H9 (cell line): Measurements from ENCODE around the gene RALGAPA1. TPM values are rescaled to one million over a fixed set of nuclear protein-coding genes. Genes with fewer than 3 reads are reported as not detected.

Experiments used
- DNase-seq: peaks from one replicate; pipeline ENCODE4 v3.0.0-alpha.2; 2017
- H2AFZ ChIP-seq: one replicate; pipeline ENCODE4 v1.6.1; 2013; ENCODE audit warnings: mild to moderate bottlenecking, low read length, control low read depth, moderate library complexity
- H2AK5ac ChIP-seq: 2 replicates; pipeline ENCODE4 v1.6.1; 2013; ENCODE audit warnings: low read length, control low read depth, mixed read lengths; ENCODE audit not compliant: insufficient read length
- H2BK120ac ChIP-seq: one replicate; pipeline ENCODE4 v1.6.1; 2013; ENCODE audit warnings: low read depth, mild to moderate bottlenecking, low read length, control low read depth, inconsistent platforms; ENCODE audit not compliant: poor library complexity, severe bottlenecking
- H2BK12ac ChIP-seq: 2 replicates; pipeline ENCODE4 v1.6.1; 2013; ENCODE audit warnings: low read length, control low read depth, mixed read lengths, low read depth; ENCODE audit not compliant: insufficient read length
- H2BK15ac ChIP-seq: 2 replicates; pipeline ENCODE4 v1.6.1; 2013; ENCODE audit warnings: low read depth, low read length, control low read depth
- H2BK20ac ChIP-seq: one replicate; pipeline ENCODE4 v1.6.1; 2013; ENCODE audit warnings: low read depth, mild to moderate bottlenecking, low read length, control low read depth, inconsistent platforms; ENCODE audit not compliant: poor library complexity, severe bottlenecking
- H2BK5ac ChIP-seq: 2 replicates; pipeline ENCODE4 v1.6.1; 2013; ENCODE audit warnings: low read length, control low read depth, mixed read lengths; ENCODE audit not compliant: insufficient read length
- H3K14ac ChIP-seq: 2 replicates; pipeline ENCODE4 v1.6.1; 2013; ENCODE audit warnings: low read length, control low read depth; ENCODE audit not compliant: insufficient read depth
- H3K18ac ChIP-seq: 2 replicates; pipeline ENCODE4 v1.6.1; 2013; ENCODE audit warnings: low read depth, mild to moderate bottlenecking, mixed read lengths, low read length, control low read depth; ENCODE audit not compliant: insufficient read length
- H3K23ac ChIP-seq: 2 replicates; pipeline ENCODE4 v1.6.1; 2013; ENCODE audit warnings: low read length, control low read depth, mixed read lengths, low read depth; ENCODE audit not compliant: insufficient read length
- H3K23me2 ChIP-seq: 2 replicates; pipeline ENCODE4 v1.6.1; 2013; ENCODE audit warnings: low read depth, mild to moderate bottlenecking, mixed read lengths, low read length, control low read depth; ENCODE audit not compliant: insufficient read length, poor library complexity, severe bottlenecking
- H3K27ac ChIP-seq: 2 replicates; pipeline ENCODE4 v1.5.1; 2013; ENCODE audit warnings: low read length, control low read depth, mixed read lengths, low read depth; ENCODE audit not compliant: insufficient read length
- H3K27me3 ChIP-seq: 2 replicates; pipeline ENCODE4 v1.6.1; 2013; ENCODE audit warnings: low read length, control low read depth, inconsistent platforms; ENCODE audit not compliant: insufficient read depth
- H3K4ac ChIP-seq: 2 replicates; pipeline ENCODE4 v1.6.1; 2013; ENCODE audit warnings: low read depth, mild to moderate bottlenecking, control low read depth, inconsistent platforms, low read length, moderate library complexity
- H3K4me1 ChIP-seq: 2 replicates; pipeline ENCODE4 v1.6.1; 2013; ENCODE audit warnings: low read length, control low read depth, inconsistent platforms; ENCODE audit not compliant: insufficient read depth
- H3K4me2 ChIP-seq: 2 replicates; pipeline ENCODE4 v1.6.1; 2013; ENCODE audit warnings: low read length, control low read depth, mixed read lengths; ENCODE audit not compliant: insufficient read length, insufficient read depth
- H3K56ac ChIP-seq: 2 replicates; pipeline ENCODE4 v1.6.1; 2013; ENCODE audit warnings: low read depth, mild to moderate bottlenecking, mixed read lengths, low read length, control low read depth; ENCODE audit not compliant: insufficient read length
- H3K79me1 ChIP-seq: 2 replicates; pipeline ENCODE4 v1.6.1; 2013; ENCODE audit warnings: low read depth, mild to moderate bottlenecking, moderate library complexity, low read length, control low read depth, inconsistent platforms; ENCODE audit not compliant: insufficient read depth, poor library complexity, severe bottlenecking
- H3K79me2 ChIP-seq: 2 replicates; pipeline ENCODE4 v1.6.1; 2013; ENCODE audit warnings: low read length, control low read depth, inconsistent platforms; ENCODE audit not compliant: insufficient read depth
- H3K9ac ChIP-seq: 2 replicates; pipeline ENCODE4 v1.6.1; 2013; ENCODE audit warnings: low read length, control low read depth, mixed read lengths; ENCODE audit not compliant: insufficient read length; ENCODE audit errors: extremely low read depth
- H3K9me3 ChIP-seq: one replicate; pipeline ENCODE4 v1.6.1; 2013; ENCODE audit warnings: low read depth, low read length, inconsistent platforms; ENCODE audit not compliant: control insufficient read depth
- H3T11ph ChIP-seq: one replicate; pipeline ENCODE4 v1.6.1; 2013; ENCODE audit warnings: mild to moderate bottlenecking, low read length, control low read depth, inconsistent platforms
- H4K20me1 ChIP-seq: one replicate; pipeline ENCODE4 v1.6.1; 2013; ENCODE audit not compliant: control insufficient read depth, insufficient read length, insufficient read depth
- H4K5ac ChIP-seq: 2 replicates; pipeline ENCODE4 v1.6.1; 2013; ENCODE audit warnings: low read depth, mild to moderate bottlenecking, mixed read lengths, low read length, control low read depth; ENCODE audit not compliant: insufficient read length
- H4K8ac ChIP-seq: replicated peaks from 2 replicates; pipeline ENCODE4 v1.6.1; 2013; ENCODE audit warnings: low read length, control low read depth, mixed read lengths, low read depth; ENCODE audit not compliant: insufficient read length
- H4K91ac ChIP-seq: 2 replicates; pipeline ENCODE4 v1.6.1; 2013; ENCODE audit warnings: low read depth, mild to moderate bottlenecking, moderate library complexity, mixed read lengths, low read length, control low read depth; ENCODE audit not compliant: insufficient read length
- H3K27ac Mint-ChIP-seq, 3 experiments: 2 replicates in 2 of 3; 3 replicates in 1 of 3; pipeline ENCODE4 v1.8.0; 2020 to 2021; ENCODE audit warnings: mixed read lengths in 3 of 3, mild to moderate bottlenecking in 1 of 3, moderate library complexity in 1 of 3
- H3K27me3 Mint-ChIP-seq: 2 replicates; pipeline ENCODE4 v1.8.0; 2021; ENCODE audit warnings: low read depth, mild to moderate bottlenecking, moderate library complexity, mixed read lengths
- H3K36me3 Mint-ChIP-seq, 3 experiments: 2 replicates in 2 of 3; 3 replicates in 1 of 3; pipeline ENCODE4 v1.8.0; 2020 to 2021; ENCODE audit warnings: low read depth in 3 of 3, mixed read lengths in 3 of 3; ENCODE audit not compliant: insufficient read depth in 1 of 3
- H3K4me1 Mint-ChIP-seq, 2 experiments: 2 replicates each; pipeline ENCODE4 v1.8.0; 2020; ENCODE audit warnings: mixed read lengths in 2 of 2
- H3K4me3 Mint-ChIP-seq, 2 experiments: 2 replicates in 1 of 2; 3 replicates in 1 of 2; pipeline ENCODE4 v1.8.0; 2020 to 2021; ENCODE audit warnings: mild to moderate bottlenecking in 2 of 2, mixed read lengths in 2 of 2, moderate library complexity in 1 of 2
- H3K9me3 Mint-ChIP-seq, 2 experiments: 2 replicates in 1 of 2; 3 replicates in 1 of 2; pipeline ENCODE4 v1.8.0; 2020; ENCODE audit warnings: mild to moderate bottlenecking in 2 of 2, mixed read lengths in 2 of 2, moderate library complexity in 1 of 2
- WGBS: extraction: QIAGEN DNeasy Blood & Tissue Kit; methylation state at CpG from one replicate; pipeline ENCODE4 v1.1.7; 2013; ENCODE audit warnings: missing lambda C conversion rate, low lambda C conversion rate, mixed read lengths; ENCODE audit not compliant: insufficient read length; ENCODE audit errors: extremely low coverage; 5-methylcytosine and 5-hydroxymethylcytosine counted together
- total RNA-seq: library from RNA; stranded (reverse); gene quantifications from 2 replicates; pipeline ENCODE4 v1.2.1, GENCODE V29; 2021
- TF ChIP-seq, protein P1 (sequence below): fragments of 200-600 bp; sonication (generic); conservative IDR thresholded peaks from 3 replicates; pipeline ENCODE4 v1.8.0; 2021; ENCODE audit warnings: antibody characterized with exemption, mild to moderate bottlenecking

RALGAPA1 gene
- total RNA-seq, 1 experiment from 2014 or later: 29.8 TPM

DNA sequence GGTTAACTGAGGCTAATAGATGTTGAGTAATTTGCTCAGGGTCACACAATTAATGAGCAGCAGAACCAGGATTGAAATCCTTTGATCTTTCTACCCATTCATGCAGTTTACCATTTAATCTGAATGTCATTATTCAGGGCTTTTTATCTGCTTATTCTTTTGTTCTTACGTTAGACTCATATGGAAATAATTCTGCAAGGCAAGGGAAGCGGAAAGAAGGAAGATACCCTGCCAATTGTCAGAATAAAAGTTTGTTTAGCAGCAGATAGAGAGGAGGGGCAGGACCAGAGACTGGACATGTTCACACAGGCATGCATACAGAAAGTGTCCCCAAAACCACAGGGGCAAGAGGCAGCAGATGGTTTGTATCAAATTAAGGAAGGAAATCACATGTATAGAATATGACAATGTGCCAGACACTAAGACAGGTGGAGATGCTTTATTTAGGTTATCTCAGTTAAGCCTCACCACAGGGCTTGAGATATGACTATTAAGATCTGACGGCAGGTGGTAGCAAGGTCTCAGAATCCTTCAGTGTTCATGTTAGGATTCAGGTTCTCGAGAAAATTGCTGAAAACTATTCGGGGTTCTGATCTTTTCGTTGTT lies 46.9 kb upstream of the RALGAPA1 start:
- Mint-ChIP-seq H3K9me3 (peaks cover 0 to 4% of the 10 kb centered on the region in 2 experiments; a peak in 2 of 5 replicates), H3K4me3 (no peak overlapping the region), H3K36me3 (peaks cover 14 to 29% (median 15%) of the 10 kb centered on the region in 3 experiments; a peak in 6 of 7 replicates), H3K27me3 (no peaks in the 10 kb centered on the region), H3K27ac (no peak overlapping the region), H3K4me1 (no peaks in the 10 kb centered on the region; a peak in 1 of 4 replicates)
- Histone ChIP-seq H2BK12ac (no peak overlapping the region), H3K4ac (no peak overlapping the region), H3K9me3 (no peaks in the 10 kb centered on the region), H2BK5ac (no peak overlapping the region), H3K4me1 (no peaks in the 10 kb centered on the region), H3K56ac (no peak overlapping the region), H3K23ac (no peak overlapping the region), H3K4me2 (no peak overlapping the region), H4K20me1 (no peaks in the 10 kb centered on the region), H4K91ac (no peak overlapping the region), H2BK15ac (no peak overlapping the region), H3K9ac (no peak overlapping the region), H4K8ac (no peak overlapping the region), H2BK20ac (no peak overlapping the region), H2AFZ (no peak overlapping the region), H3K27me3 (no peaks in the 10 kb centered on the region), H2BK120ac (no peak overlapping the region), H3K79me1 (no peaks in the 10 kb centered on the region), H3K18ac (no peak overlapping the region), H3K79me2 (no peaks in the 10 kb centered on the region), H3K27ac (no peak overlapping the region), H2AK5ac (no peak overlapping the region), H3K23me2 (no peaks in the 10 kb centered on the region), H4K5ac (no peak overlapping the region), H3T11ph (no peak overlapping the region), H3K14ac (no peak overlapping the region)
- WGBS: no CpG with 5 or more reads among the region's 6 CpGs
- TF ChIP-seq, protein P1, sequence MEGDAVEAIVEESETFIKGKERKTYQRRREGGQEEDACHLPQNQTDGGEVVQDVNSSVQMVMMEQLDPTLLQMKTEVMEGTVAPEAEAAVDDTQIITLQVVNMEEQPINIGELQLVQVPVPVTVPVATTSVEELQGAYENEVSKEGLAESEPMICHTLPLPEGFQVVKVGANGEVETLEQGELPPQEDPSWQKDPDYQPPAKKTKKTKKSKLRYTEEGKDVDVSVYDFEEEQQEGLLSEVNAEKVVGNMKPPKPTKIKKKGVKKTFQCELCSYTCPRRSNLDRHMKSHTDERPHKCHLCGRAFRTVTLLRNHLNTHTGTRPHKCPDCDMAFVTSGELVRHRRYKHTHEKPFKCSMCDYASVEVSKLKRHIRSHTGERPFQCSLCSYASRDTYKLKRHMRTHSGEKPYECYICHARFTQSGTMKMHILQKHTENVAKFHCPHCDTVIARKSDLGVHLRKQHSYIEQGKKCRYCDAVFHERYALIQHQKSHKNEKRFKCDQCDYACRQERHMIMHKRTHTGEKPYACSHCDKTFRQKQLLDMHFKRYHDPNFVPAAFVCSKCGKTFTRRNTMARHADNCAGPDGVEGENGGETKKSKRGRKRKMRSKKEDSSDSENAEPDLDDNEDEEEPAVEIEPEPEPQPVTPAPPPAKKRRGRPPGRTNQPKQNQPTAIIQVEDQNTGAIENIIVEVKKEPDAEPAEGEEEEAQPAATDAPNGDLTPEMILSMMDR: no peak
- DNase-seq: no peak
